ENCODE results near the gene PDE6B. TPM values are rescaled to one million over a fixed set of nuclear protein-coding genes. Genes with fewer than 3 reads are reported as not detected.

Gene PDE6B
- total RNA-seq, 1 experiment from 2014 or later, result not detected

DNA sequence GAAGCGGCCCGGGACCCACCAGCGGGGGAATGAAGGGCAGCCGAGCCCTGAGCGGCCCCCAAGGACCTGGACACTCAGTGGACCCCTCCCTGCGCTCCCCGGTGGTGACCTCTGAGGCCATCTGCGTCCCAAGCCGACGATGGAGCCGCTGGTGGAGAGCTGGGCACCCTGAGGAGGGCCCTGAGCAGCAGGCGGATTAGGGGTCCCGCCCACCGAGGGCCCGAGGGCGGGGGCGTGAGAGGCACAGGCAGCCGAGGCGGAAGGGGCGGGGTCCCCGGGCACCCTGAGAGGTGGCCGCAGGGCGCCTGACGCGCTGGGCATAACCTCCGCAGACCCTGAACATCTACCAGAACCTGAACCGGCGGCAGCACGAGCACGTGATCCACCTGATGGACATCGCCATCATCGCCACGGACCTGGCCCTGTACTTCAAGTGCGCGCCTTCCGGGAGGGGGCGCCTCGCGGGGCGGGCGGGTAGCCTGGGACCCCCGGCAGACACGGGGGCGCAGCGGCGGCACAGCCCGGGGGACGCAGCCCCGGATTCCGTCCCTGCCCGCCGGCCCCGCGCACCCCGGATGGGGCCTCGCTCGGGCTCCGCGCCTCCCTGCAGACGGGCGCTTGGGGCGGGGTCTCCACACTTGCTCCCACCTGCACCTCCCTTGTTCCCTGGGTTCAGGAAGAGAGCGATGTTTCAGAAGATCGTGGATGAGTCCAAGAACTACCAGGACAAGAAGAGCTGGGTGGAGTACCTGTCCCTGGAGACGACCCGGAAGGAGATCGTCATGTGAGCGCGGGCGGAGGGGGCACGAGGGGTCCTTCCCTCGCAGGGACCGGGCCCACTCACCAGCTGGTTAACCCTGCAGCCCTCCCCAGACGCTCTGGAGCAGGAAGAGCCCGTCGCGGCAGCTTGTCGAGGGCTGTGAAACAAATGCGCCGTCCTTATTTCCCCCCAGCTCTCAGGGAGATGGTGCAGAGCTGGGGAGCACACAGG is 38.4 kb downstream of the PDE6B start:
- Mint-ChIP-seq H3K36me3 (ENCODE audit: insufficient read depth, unreplicated experiment) (no peaks in the 10 kb centered on the region), H3K4me1 (ENCODE audit: insufficient read depth, unreplicated experiment) (no peaks in the 10 kb centered on the region), H3K4me3 (ENCODE audit: unreplicated experiment) (no peak overlapping the region), H3K27ac (ENCODE audit: low read depth, unreplicated experiment) (no peak overlapping the region), H3K9me3 (ENCODE audit: unreplicated experiment) (peaks cover 10% of the 10 kb centered on the region), H3K27me3 (ENCODE audit: insufficient read depth, unreplicated experiment) (no peaks in the 10 kb centered on the region)
- TF ChIP-seq, protein P1, sequence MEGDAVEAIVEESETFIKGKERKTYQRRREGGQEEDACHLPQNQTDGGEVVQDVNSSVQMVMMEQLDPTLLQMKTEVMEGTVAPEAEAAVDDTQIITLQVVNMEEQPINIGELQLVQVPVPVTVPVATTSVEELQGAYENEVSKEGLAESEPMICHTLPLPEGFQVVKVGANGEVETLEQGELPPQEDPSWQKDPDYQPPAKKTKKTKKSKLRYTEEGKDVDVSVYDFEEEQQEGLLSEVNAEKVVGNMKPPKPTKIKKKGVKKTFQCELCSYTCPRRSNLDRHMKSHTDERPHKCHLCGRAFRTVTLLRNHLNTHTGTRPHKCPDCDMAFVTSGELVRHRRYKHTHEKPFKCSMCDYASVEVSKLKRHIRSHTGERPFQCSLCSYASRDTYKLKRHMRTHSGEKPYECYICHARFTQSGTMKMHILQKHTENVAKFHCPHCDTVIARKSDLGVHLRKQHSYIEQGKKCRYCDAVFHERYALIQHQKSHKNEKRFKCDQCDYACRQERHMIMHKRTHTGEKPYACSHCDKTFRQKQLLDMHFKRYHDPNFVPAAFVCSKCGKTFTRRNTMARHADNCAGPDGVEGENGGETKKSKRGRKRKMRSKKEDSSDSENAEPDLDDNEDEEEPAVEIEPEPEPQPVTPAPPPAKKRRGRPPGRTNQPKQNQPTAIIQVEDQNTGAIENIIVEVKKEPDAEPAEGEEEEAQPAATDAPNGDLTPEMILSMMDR (IDR thresholded peaks at IDR 0.05; ENCODE audit: unreplicated experiment), result no peak
- no peak for DNase-seq (ENCODE audit: unreplicated experiment)
- intact Hi-C loops (cut with micrococcal nuclease), result no loop called here
- POLR2A ChIA-PET, result no interaction called here
- BruUV-seq (replicated peaks), result no TSS peak
- CTCF ChIA-PET, result interaction anchor here (1.3 kb wide), 1 partner anchor 10 kb away, joined by 3 read pairs; no protein-coding TSS in a partner anchor

DNA sequence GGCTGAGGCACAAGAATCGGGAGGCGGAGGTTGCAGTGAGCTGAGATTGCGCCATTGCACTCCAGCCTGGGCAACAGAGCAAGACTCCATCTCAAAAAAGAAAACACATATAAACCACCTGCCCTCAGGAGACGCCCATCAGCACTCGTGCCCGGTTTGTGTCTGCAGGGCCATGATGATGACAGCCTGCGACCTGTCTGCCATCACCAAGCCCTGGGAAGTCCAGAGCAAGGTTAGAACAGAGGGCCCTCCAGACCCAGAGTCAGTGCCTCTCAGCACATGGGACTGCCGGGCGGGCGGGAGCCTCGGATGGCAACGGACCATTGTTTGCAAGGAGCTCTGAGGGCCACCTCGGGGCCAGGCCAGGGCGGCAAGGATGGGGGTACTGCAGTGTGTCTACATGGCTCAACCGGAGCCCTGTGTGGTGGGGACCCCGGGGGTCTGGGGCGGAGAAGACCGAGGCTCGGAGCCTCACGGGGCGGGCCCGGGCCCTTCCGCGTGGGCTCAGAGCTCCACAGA is 39.4 kb downstream of the PDE6B start:
- CTCF ChIA-PET, result interaction anchor here (1.3 kb wide), 1 partner anchor 9 kb away, joined by 3 read pairs; no protein-coding TSS in a partner anchor
- peaks cover 10% of the 10 kb centered on the region for H3K9me3 Mint-ChIP-seq (ENCODE audit: unreplicated experiment)
- TF ChIP-seq, protein P1 (IDR thresholded peaks at IDR 0.05; ENCODE audit: unreplicated experiment), result no peak
- H3K27ac Mint-ChIP-seq (ENCODE audit: low read depth, unreplicated experiment), result no peak overlapping the region
- H3K27me3 Mint-ChIP-seq (ENCODE audit: insufficient read depth, unreplicated experiment), result no peaks in the 10 kb centered on the region
- H3K4me1 Mint-ChIP-seq (ENCODE audit: insufficient read depth, unreplicated experiment), result no peaks in the 10 kb centered on the region
- no TSS peak for BruUV-seq (replicated peaks)
- POLR2A ChIA-PET, result interaction anchor here (0.7 kb wide), 1 partner anchor 9 kb away, joined by 3 read pairs; no protein-coding TSS in a partner anchor
- intact Hi-C loops (cut with micrococcal nuclease), result no loop called here
- H3K36me3 Mint-ChIP-seq (ENCODE audit: insufficient read depth, unreplicated experiment), result no peaks in the 10 kb centered on the region
- no peak for DNase-seq (ENCODE audit: unreplicated experiment)
- H3K4me3 Mint-ChIP-seq (ENCODE audit: unreplicated experiment), result no peak overlapping the region

DNA sequence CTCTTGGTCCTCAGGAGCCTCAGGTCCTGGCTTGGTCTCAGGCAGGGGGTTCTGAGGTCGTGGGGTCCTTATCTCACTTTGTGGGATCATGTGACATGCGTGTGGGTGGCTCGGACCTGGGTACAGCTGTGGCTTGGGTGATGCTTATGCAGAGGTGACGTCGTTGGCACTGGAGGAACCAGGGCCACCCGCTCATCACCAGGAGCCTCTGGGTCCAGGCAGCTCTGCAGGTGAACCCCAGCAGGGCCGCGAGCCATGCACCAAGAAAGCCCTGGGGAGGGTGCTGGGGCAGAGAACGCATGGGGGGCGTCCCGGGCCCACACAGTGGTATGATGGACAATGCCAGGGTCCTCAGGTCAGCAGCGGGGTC is 40.0 kb downstream of the PDE6B start:
- Mint-ChIP-seq H3K4me3 (ENCODE audit: unreplicated experiment) (no peak overlapping the region), H3K9me3 (ENCODE audit: unreplicated experiment) (peaks cover 9% of the 10 kb centered on the region), H3K27me3 (ENCODE audit: insufficient read depth, unreplicated experiment) (no peaks in the 10 kb centered on the region), H3K27ac (ENCODE audit: low read depth, unreplicated experiment) (peak overlapping the region; percentile 58), H3K4me1 (ENCODE audit: insufficient read depth, unreplicated experiment) (no peaks in the 10 kb centered on the region), H3K36me3 (ENCODE audit: insufficient read depth, unreplicated experiment) (no peaks in the 10 kb centered on the region)
- intact Hi-C loops (cut with micrococcal nuclease), result no loop called here
- no peak for DNase-seq (ENCODE audit: unreplicated experiment)
- TF ChIP-seq, protein P1 (IDR thresholded peaks at IDR 0.05; ENCODE audit: unreplicated experiment), result no peak
- CTCF ChIA-PET, result no interaction called here
- POLR2A ChIA-PET, result interaction anchor here (0.7 kb wide), 1 partner anchor 8 kb away, joined by 3 read pairs; no protein-coding TSS in a partner anchor
- BruUV-seq (replicated peaks), result no TSS peak

DNA sequence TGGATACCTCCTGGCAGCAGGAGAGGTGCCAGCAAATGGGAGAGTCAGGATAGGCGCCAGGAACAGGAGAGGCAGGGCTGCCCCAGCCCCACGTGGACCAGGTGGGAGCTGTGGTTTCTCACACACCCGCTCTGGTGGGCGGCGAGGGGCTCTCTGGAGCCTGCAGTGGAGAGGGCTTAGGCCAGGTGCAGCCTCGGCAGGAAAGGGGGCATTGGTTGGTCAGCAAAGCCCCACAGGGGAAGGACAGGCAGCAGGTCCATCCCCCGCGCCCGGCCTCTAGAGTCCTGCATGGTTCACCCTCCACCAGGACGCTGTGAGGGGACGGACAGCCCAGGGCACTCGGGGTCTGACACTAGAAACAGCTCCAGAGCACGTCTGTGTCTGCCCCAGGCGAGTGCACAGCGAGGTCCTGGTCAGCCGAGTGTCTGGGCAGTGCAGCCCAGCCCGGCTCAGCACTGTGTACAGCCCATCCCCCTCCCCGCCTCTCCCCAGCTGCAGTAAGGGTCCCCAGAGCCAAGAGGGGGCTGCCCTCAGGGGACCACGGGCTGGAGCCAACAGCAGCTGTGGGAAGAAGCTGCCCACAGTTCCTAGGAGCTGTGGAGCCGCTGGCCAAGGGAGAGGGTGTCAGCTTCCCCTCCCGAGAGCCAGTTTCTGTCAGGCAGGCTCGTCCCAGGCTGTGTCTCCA is 40.5 kb downstream of the PDE6B start:
- Mint-ChIP-seq H3K4me3 (ENCODE audit: unreplicated experiment) (no peak overlapping the region), H3K9me3 (ENCODE audit: unreplicated experiment) (peaks cover 4% of the 10 kb centered on the region), H3K36me3 (ENCODE audit: insufficient read depth, unreplicated experiment) (peaks cover 4% of the 10 kb centered on the region), H3K27me3 (ENCODE audit: insufficient read depth, unreplicated experiment) (no peaks in the 10 kb centered on the region), H3K4me1 (ENCODE audit: insufficient read depth, unreplicated experiment) (no peaks in the 10 kb centered on the region), H3K27ac (ENCODE audit: low read depth, unreplicated experiment) (peak overlapping the region; percentile 58)
- no TSS peak for BruUV-seq (replicated peaks)
- TF ChIP-seq, protein P1 (IDR thresholded peaks at IDR 0.05; ENCODE audit: unreplicated experiment), result no peak
- intact Hi-C loops (cut with micrococcal nuclease), result no loop called here
- DNase-seq (ENCODE audit: unreplicated experiment), result no peak
- POLR2A ChIA-PET, result no interaction called here
- CTCF ChIA-PET, result no interaction called here

All from MCF 10A (cell line).